SK-N-SH treated with all-trans-retinoic acid at 6 μM for 48 hours (cell line): ENCODE measurements around the gene C1orf52.

Experiments used
- ATAC-seq: fragments of 200-7000 bp; cut with Tn5 transposase; 3 replicates; pipeline ENCODE4 v1.9.1; 2020; ENCODE audit warnings: mild to moderate bottlenecking, moderate library complexity
- ARNTL ChIP-seq: fragments of 450-650 bp; formaldehyde crosslinking; IDR thresholded peaks from 2 replicates; pipeline ENCODE4 v1.5.0; 2020; ENCODE audit warnings: low read depth, mild to moderate bottlenecking, moderate library complexity, borderline replicate concordance
- BACH2 ChIP-seq: fragments of 250-450 bp; sonication (Bioruptor Pico); IDR thresholded peaks from 2 replicates; pipeline ENCODE4 v1.9.0; 2021; ENCODE audit warnings: mild to moderate bottlenecking, borderline replicate concordance
- CSDC2 ChIP-seq: fragments of 250-450 bp; sonication (Bioruptor Pico); IDR thresholded peaks from 2 replicates; pipeline ENCODE4 v1.5.0; 2020; ENCODE audit warnings: mild to moderate bottlenecking, moderate library complexity
- GLIS3 ChIP-seq: fragments of 250-450 bp; sonication (Bioruptor Pico); IDR thresholded peaks from 2 replicates; pipeline ENCODE4 v1.5.0; 2020; ENCODE audit warnings: mild to moderate bottlenecking, moderate library complexity
- ISL1 ChIP-seq: fragments of 250-450 bp; sonication (Bioruptor Pico); IDR thresholded peaks from 2 replicates; pipeline ENCODE4 v2.1.2; 2022; ENCODE audit warnings: mild to moderate bottlenecking, moderate library complexity
- OSR1 ChIP-seq: fragments of 250-450 bp; sonication (Bioruptor Pico); IDR thresholded peaks from 2 replicates; pipeline ENCODE4 v1.8.0; 2022; ENCODE audit warnings: moderate library complexity, mild to moderate bottlenecking, inconsistent platforms
- PPARA ChIP-seq: fragments of 250-450 bp; sonication (Bioruptor Pico); IDR thresholded peaks from 2 replicates; pipeline ENCODE4 v1.5.0; 2020; ENCODE audit warnings: mild to moderate bottlenecking, borderline replicate concordance
- RARB ChIP-seq: fragments of 250-450 bp; sonication (Bioruptor Pico); IDR thresholded peaks from 2 replicates; pipeline ENCODE4 v1.8.0; 2021; ENCODE audit warnings: mild to moderate bottlenecking, moderate library complexity
- TCF4 ChIP-seq: fragments of 250-450 bp; sonication (Bioruptor Pico); IDR thresholded peaks from 2 replicates; pipeline ENCODE4 v1.8.0; 2021; ENCODE audit warnings: mild to moderate bottlenecking, moderate library complexity, borderline replicate concordance
- TOX ChIP-seq: fragments of 250-450 bp; sonication (Bioruptor Pico); IDR thresholded peaks from 2 replicates; pipeline ENCODE4 v1.8.0; 2021; ENCODE audit warnings: mild to moderate bottlenecking, moderate library complexity, borderline replicate concordance
- ZFP3 ChIP-seq: fragments of 250-450 bp; sonication (Bioruptor Pico); IDR thresholded peaks from 2 replicates; pipeline ENCODE4 v1.5.0; 2020; ENCODE audit warnings: mild to moderate bottlenecking, moderate library complexity
- ZFP30 ChIP-seq: fragments of 450-650 bp; formaldehyde crosslinking; IDR thresholded peaks from 2 replicates; pipeline ENCODE4 v1.5.0; 2022; ENCODE audit warnings: mild to moderate bottlenecking, moderate library complexity
- ZNF565 ChIP-seq: fragments of 450-650 bp; formaldehyde crosslinking; conservative IDR thresholded peaks from 2 replicates; pipeline ENCODE4 v1.5.0; 2020; ENCODE audit warnings: low read depth, mild to moderate bottlenecking, moderate library complexity
- ZNF70 ChIP-seq: fragments of 450-650 bp; formaldehyde crosslinking; IDR thresholded peaks from 2 replicates; pipeline ENCODE4 v1.5.0; 2020; ENCODE audit warnings: mild to moderate bottlenecking, moderate library complexity
- ZNF8 ChIP-seq: fragments of 450-650 bp; formaldehyde crosslinking; IDR thresholded peaks from 2 replicates; pipeline ENCODE4 v1.5.0; 2020; ENCODE audit warnings: mild to moderate bottlenecking, moderate library complexity
- TF ChIP-seq, protein P1 (sequence below): fragments of 250-450 bp; sonication (Bioruptor Pico); IDR thresholded peaks from 2 replicates; pipeline ENCODE4 v1.5.1; 2021; ENCODE audit warnings: mild to moderate bottlenecking, moderate library complexity
- TF ChIP-seq, protein P2 (sequence below): fragments of 250-450 bp; sonication (Bioruptor Pico); IDR thresholded peaks from 2 replicates; pipeline ENCODE4 v1.8.0; 2020; ENCODE audit warnings: mild to moderate bottlenecking, moderate library complexity, borderline replicate concordance
- TF ChIP-seq, protein P3 (sequence below): fragments of 250-450 bp; sonication (Bioruptor Pico); IDR thresholded peaks from 2 replicates; pipeline ENCODE4 v1.8.0; 2021; ENCODE audit warnings: low read depth, mild to moderate bottlenecking, moderate library complexity, borderline replicate concordance
- TF ChIP-seq, protein P4 (sequence below): fragments of 250-450 bp; sonication (Bioruptor Pico); IDR thresholded peaks from 2 replicates; pipeline ENCODE4 v1.5.0; 2020; ENCODE audit warnings: mild to moderate bottlenecking, moderate library complexity
- TF ChIP-seq, protein P5 (sequence below): fragments of 250-450 bp; sonication (Bioruptor Pico); IDR thresholded peaks from 2 replicates; pipeline ENCODE4 v1.5.1; 2020; ENCODE audit warnings: low read depth, mild to moderate bottlenecking, moderate library complexity

Gene C1orf52

DNA sequence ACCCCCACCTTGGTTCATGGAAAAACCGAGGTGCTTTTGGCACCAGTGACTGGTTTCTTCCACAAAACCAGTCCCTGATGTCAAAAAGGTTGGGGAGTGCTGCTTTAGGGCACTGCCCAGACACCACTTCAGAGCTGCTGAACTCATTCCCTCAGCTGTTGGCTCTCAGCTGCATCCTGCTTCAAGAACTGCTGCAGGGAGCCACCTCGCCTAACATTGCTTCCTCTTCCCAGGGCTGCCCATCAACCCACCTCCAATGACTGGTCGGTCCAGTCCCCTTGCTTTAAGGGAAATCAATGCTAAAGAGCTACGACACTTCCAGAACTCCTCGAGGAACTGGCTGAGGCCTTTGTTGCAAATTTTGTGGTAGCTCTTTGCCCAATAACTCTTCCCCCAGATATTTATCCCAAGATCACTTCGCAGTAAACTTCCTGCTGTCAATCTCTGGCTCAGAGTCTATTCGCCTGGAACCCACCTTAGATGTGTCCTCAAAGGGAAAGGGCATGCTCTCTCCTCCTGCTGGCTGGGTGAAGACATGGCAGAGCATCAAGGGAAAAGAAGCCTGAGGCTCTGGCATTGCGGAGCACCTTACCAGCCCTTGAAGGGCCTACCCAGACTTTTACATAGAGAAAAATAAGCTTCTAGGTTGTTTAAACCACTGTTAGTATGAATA, 29.0 kb downstream of the C1orf52 start (continued):
- TF ChIP-seq ZNF8 (CRISPR knock-in tag) (no peak), CSDC2 (CRISPR knock-in tag) (no peak), ZNF565 (CRISPR knock-in tag) (no peak)

DNA sequence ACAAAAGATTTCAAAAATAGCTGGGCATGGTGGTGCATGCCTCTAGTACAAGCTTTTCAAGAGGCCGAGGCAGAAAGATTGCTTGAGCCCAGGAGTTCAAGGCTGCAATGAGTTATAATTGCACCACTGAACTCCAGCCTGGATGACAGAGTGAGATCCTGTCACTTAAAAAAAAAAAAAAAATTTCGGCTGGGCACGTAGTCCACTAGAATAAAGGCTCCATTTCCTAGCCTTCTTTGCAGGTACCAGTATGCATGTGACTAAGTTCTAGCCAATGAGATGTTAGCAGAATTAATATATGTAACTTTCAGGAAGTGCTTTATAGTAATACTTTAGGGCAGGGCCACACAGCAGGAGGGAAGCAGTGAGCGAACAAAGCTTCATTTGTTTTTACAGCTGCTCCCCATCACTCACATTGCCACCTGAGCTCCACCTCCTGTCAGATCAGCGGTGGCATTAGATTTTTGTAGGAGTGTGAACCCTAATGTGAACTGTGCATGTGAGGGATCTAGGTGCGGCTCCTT, 29.8 kb downstream of the C1orf52 start:
- no peak for ATAC-seq
- TF ChIP-seq ARNTL = no peak
- no peak for TF ChIP-seq ZNF565 (CRISPR knock-in tag)
- TF ChIP-seq, protein P1, sequence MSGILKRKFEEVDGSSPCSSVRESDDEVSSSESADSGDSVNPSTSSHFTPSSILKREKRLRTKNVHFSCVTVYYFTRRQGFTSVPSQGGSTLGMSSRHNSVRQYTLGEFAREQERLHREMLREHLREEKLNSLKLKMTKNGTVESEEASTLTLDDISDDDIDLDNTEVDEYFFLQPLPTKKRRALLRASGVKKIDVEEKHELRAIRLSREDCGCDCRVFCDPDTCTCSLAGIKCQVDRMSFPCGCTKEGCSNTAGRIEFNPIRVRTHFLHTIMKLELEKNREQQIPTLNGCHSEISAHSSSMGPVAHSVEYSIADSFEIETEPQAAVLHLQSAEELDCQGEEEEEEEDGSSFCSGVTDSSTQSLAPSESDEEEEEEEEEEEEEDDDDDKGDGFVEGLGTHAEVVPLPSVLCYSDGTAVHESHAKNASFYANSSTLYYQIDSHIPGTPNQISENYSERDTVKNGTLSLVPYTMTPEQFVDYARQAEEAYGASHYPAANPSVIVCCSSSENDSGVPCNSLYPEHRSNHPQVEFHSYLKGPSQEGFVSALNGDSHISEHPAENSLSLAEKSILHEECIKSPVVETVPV (CRISPR knock-in tag) = no peak
- TF ChIP-seq BACH2 (CRISPR knock-in tag) = no peak
- TF ChIP-seq, protein P2, sequence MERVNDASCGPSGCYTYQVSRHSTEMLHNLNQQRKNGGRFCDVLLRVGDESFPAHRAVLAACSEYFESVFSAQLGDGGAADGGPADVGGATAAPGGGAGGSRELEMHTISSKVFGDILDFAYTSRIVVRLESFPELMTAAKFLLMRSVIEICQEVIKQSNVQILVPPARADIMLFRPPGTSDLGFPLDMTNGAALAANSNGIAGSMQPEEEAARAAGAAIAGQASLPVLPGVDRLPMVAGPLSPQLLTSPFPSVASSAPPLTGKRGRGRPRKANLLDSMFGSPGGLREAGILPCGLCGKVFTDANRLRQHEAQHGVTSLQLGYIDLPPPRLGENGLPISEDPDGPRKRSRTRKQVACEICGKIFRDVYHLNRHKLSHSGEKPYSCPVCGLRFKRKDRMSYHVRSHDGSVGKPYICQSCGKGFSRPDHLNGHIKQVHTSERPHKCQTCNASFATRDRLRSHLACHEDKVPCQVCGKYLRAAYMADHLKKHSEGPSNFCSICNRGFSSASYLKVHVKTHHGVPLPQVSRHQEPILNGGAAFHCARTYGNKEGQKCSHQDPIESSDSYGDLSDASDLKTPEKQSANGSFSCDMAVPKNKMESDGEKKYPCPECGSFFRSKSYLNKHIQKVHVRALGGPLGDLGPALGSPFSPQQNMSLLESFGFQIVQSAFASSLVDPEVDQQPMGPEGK = no peak
- TF ChIP-seq RARB (CRISPR knock-in tag) = no peak

DNA sequence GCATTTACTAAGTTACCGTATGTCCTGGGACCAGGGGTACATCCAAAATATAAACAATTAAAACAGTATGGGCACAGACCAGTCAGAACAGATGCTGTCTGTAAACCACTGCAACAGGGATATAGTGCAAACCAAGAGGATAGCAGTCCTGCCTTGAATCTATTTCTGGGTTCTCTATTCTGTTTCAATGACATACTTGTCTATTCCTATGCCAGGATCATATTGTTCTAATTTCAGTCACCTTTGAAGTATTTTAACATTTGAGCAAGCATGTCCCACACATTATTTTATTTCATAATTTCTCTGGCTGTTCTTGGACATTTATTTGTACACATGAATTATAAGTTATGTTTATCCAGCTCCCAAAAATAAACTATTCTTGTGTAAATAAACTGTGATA, 30.5 kb downstream of the C1orf52 start:
- no peak for ATAC-seq
- TF ChIP-seq GLIS3 (CRISPR knock-in tag) = no peak
- no peak for TF ChIP-seq ZNF8 (CRISPR knock-in tag)
- no peak for TF ChIP-seq CSDC2 (CRISPR knock-in tag)

DNA sequence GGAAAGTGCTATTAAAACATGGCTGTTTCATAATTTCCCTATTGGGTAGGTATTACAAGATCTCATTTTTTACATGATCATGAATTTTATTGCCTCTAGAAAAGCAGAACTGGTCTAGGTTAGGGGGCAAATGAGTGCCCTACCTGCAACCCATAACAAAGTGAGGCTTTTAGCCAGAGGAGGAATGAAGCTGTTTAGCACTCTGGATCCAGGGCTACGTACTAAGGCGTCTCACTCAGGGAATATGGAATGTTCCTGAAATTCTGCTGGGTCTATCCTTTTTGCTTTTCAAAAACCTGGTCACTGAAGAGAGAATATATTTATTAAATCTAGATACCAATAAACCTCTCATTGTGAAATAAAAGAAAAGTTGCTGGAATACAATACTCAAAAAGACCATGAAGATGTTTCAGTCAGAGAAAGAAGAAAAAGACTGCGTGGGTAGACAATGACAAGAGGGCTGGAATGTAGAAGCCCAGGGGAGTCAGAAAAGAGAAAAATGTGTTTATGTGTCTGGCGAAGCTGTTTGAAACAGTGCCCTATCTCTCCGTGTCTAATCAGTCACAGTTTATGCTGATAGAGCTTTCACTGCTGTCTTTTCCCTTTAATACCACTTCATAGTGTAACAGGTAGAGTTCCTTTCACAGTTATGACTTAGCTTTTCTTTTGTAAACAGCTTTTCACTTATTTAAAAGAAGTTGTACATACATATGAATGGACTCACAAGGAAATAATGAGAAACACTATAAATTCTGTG, 33.7 kb downstream of the C1orf52 start:
- ATAC-seq = no peak
- no peak for TF ChIP-seq ARNTL
- no peak for TF ChIP-seq RARB (CRISPR knock-in tag)
- TF ChIP-seq ZFP30 (CRISPR knock-in tag) = no peak
- TF ChIP-seq BACH2 (CRISPR knock-in tag) = no peak
- TF ChIP-seq, protein P3, sequence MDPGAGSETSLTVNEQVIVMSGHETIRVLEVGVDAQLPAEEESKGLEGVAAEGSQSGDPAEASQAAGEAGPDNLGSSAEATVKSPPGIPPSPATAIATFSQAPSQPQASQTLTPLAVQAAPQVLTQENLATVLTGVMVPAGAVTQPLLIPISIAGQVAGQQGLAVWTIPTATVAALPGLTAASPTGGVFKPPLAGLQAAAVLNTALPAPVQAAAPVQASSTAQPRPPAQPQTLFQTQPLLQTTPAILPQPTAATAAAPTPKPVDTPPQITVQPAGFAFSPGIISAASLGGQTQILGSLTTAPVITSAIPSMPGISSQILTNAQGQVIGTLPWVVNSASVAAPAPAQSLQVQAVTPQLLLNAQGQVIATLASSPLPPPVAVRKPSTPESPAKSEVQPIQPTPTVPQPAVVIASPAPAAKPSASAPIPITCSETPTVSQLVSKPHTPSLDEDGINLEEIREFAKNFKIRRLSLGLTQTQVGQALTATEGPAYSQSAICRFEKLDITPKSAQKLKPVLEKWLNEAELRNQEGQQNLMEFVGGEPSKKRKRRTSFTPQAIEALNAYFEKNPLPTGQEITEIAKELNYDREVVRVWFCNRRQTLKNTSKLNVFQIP (CRISPR knock-in tag) = no peak
- no peak for TF ChIP-seq CSDC2 (CRISPR knock-in tag)
- no peak for TF ChIP-seq PPARA (CRISPR knock-in tag)
- TF ChIP-seq OSR1 (CRISPR knock-in tag) = no peak
- TF ChIP-seq ZNF70 (CRISPR knock-in tag) = no peak
- TF ChIP-seq TOX (CRISPR knock-in tag) = no peak
- TF ChIP-seq, protein P4, sequence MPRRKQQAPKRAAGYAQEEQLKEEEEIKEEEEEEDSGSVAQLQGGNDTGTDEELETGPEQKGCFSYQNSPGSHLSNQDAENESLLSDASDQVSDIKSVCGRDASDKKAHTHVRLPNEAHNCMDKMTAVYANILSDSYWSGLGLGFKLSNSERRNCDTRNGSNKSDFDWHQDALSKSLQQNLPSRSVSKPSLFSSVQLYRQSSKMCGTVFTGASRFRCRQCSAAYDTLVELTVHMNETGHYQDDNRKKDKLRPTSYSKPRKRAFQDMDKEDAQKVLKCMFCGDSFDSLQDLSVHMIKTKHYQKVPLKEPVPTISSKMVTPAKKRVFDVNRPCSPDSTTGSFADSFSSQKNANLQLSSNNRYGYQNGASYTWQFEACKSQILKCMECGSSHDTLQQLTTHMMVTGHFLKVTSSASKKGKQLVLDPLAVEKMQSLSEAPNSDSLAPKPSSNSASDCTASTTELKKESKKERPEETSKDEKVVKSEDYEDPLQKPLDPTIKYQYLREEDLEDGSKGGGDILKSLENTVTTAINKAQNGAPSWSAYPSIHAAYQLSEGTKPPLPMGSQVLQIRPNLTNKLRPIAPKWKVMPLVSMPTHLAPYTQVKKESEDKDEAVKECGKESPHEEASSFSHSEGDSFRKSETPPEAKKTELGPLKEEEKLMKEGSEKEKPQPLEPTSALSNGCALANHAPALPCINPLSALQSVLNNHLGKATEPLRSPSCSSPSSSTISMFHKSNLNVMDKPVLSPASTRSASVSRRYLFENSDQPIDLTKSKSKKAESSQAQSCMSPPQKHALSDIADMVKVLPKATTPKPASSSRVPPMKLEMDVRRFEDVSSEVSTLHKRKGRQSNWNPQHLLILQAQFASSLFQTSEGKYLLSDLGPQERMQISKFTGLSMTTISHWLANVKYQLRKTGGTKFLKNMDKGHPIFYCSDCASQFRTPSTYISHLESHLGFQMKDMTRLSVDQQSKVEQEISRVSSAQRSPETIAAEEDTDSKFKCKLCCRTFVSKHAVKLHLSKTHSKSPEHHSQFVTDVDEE (CRISPR knock-in tag) = no peak
- TF ChIP-seq ISL1 = no peak
- TF ChIP-seq, protein P5, sequence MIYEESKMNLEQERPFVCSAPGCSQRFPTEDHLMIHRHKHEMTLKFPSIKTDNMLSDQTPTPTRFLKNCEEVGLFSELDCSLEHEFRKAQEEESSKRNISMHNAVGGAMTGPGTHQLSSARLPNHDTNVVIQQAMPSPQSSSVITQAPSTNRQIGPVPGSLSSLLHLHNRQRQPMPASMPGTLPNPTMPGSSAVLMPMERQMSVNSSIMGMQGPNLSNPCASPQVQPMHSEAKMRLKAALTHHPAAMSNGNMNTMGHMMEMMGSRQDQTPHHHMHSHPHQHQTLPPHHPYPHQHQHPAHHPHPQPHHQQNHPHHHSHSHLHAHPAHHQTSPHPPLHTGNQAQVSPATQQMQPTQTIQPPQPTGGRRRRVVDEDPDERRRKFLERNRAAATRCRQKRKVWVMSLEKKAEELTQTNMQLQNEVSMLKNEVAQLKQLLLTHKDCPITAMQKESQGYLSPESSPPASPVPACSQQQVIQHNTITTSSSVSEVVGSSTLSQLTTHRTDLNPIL (CRISPR knock-in tag) = no peak
- TF ChIP-seq ZNF8 (CRISPR knock-in tag) = no peak
- TF ChIP-seq, protein P2 = no peak
- no peak for TF ChIP-seq ZFP3 (CRISPR knock-in tag)
- TF ChIP-seq TCF4 (CRISPR knock-in tag) = no peak
- TF ChIP-seq, protein P1 (CRISPR knock-in tag) = no peak
